Keratinocyte (primary cell): Measurements from ENCODE around the gene FUCA2. TPM values are rescaled to one million over a fixed set of nuclear protein-coding genes. Genes with fewer than 3 reads are reported as not detected.

Experiments
- polyA plus RNA-seq, 5 experiments: library from polyadenylated mRNA; depleted of rRNA in 3 of 5; stranded (reverse) in 3 of 5; stranded (forward) in 1 of 5; unstranded in 1 of 5; fragments of >200 nt; gene quantifications; 1 replicate in 1 of 5; 2 replicates in 3 of 5; 3 replicates in 1 of 5; pipeline versions ENCODE4 v1.2.1 to v1.2.3, GENCODE V29; 2011 to 2012; ENCODE audit warnings: missing spikeins in 2 of 5, low read depth in 1 of 5, low replicate concordance in 1 of 5
- small RNA-seq, 3 experiments: library from RNA; depleted of rRNA; stranded (forward); fragments of <200 nt; gene quantifications; one replicate each; pipeline ENCODE3, GENCODE V24; 2012; ENCODE audit warnings: low read depth in 3 of 3, low replicate concordance in 1 of 3; ENCODE audit not compliant: insufficient read length in 3 of 3

FUCA2 gene
- polyA plus RNA-seq, 1 donor (not counting 4 experiments of a cell fraction or from before 2014, with no cell fraction given), result 12.5 TPM

Small RNA genes within 50 kb of the gene (small RNA-seq; reads per million reads assigned to genes)
- gene RNA5SP221, result 0.13 to 4.0 (median 2.5) reads per million in 3 experiments

Other genes with a start within 250 kb of the FUCA2 start
- 8.0 to 23.1 TPM (median 14.8 TPM) in 3 replicates for gene ADAT2, start 61.0 kb downstream of the FUCA2 start, polyA plus RNA-seq
- 29.4 to 68.1 TPM (median 67.4 TPM) in 3 replicates for gene PEX3, start 60.9 kb downstream of the FUCA2 start, polyA plus RNA-seq
- 5.9 to 20.9 TPM (median 9.4 TPM) in 3 replicates for gene PHACTR2, start 166.2 kb upstream of the FUCA2 start, polyA plus RNA-seq